IMR-90 (cell line): ENCODE data around the gene GPSM1. TPM values are rescaled to one million over a fixed set of nuclear protein-coding genes. Genes with fewer than 3 reads are reported as not detected.

Experiments used
- ATAC-seq: fragments of 200-7000 bp; cut with Tn5 transposase; 2 replicates; pipeline ENCODE4 v1.9.1; 2020; ENCODE audit warnings: low read depth, mild to moderate bottlenecking, moderate library complexity
- BruUV-seq: library from RNA; stranded (reverse); fragments of 400-500 nt; replicated peaks from 2 replicates; lab custom pipeline; 2021; lab: Mats Ljungman, UMichigan
- CTCF ChIA-PET: fragments of 300-600 bp; formaldehyde crosslinking; extraction: SDS; loops from one replicate; lab custom pipeline; 2021; ENCODE audit warnings: antibody characterized with exemption; lab: Yijun Ruan, JAX
- POLR2A ChIA-PET: fragments of 300-600 bp; sonication (Branson Sonifier 250); formaldehyde crosslinking; loops from one replicate; lab custom pipeline; 2022; ENCODE audit warnings: antibody characterized with exemption; ENCODE audit not compliant: unreplicated experiment; lab: Charles Lee
- DNase-seq: peaks from one replicate; pipeline ENCODE4 v3.0.0; 2013
- H2AFZ ChIP-seq: replicated peaks from 2 replicates; pipeline ENCODE3; 2013; ENCODE audit warnings: low read length, mild to moderate bottlenecking; ENCODE audit not compliant: poor library complexity
- H2AK5ac ChIP-seq: 2 replicates; pipeline ENCODE4 v1.6.1; 2013; ENCODE audit warnings: low read depth, low read length, inconsistent platforms
- H2AK9ac ChIP-seq: replicated peaks from 2 replicates; pipeline ENCODE3; 2013; ENCODE audit warnings: mild to moderate bottlenecking, low read depth, low read length, moderate library complexity; ENCODE audit not compliant: poor library complexity
- H2BK120ac ChIP-seq: 2 replicates; pipeline ENCODE4 v1.6.1; 2013; ENCODE audit warnings: low read depth, low read length, inconsistent platforms
- H2BK15ac ChIP-seq: 3 replicates; pipeline ENCODE4 v1.6.1; 2013; ENCODE audit warnings: low read depth, low read length, inconsistent platforms
- H2BK20ac ChIP-seq: 2 replicates; pipeline ENCODE4 v1.6.1; 2013; ENCODE audit warnings: low read depth, mild to moderate bottlenecking, inconsistent platforms, low read length, moderate library complexity
- H2BK5ac ChIP-seq: 2 replicates; pipeline ENCODE4 v1.6.1; 2013; ENCODE audit warnings: mild to moderate bottlenecking, low read depth, low read length, inconsistent platforms; ENCODE audit not compliant: poor library complexity, severe bottlenecking
- H3K14ac ChIP-seq: replicated peaks from 2 replicates; pipeline ENCODE4 v1.6.1; 2013; ENCODE audit warnings: low read depth, low read length, inconsistent platforms
- H3K18ac ChIP-seq: 2 replicates; pipeline ENCODE4 v1.6.1; 2013; ENCODE audit warnings: low read depth, low read length, control low read depth
- H3K23ac ChIP-seq: 2 replicates; pipeline ENCODE4 v1.6.1; 2013; ENCODE audit warnings: low read depth, low read length, inconsistent platforms
- H3K27ac ChIP-seq: 2 replicates; pipeline ENCODE4 v1.5.1; 2013; ENCODE audit warnings: mild to moderate bottlenecking, control low read depth, low read length; ENCODE audit not compliant: insufficient read depth
- H3K27me3 ChIP-seq: 2 replicates; pipeline ENCODE4 v1.6.1; 2013; ENCODE audit warnings: low read length; ENCODE audit not compliant: control insufficient read depth, insufficient read depth
- H3K36me3 ChIP-seq: 2 replicates; pipeline ENCODE4 v1.6.1; 2013; ENCODE audit warnings: low read length, mixed read lengths; ENCODE audit not compliant: control insufficient read depth, insufficient read depth
- H3K4ac ChIP-seq: 2 replicates; pipeline ENCODE4 v1.6.1; 2013; ENCODE audit warnings: low read depth, low read length, inconsistent platforms
- H3K4me1 ChIP-seq: 2 replicates; pipeline ENCODE4 v1.6.1; 2013; ENCODE audit warnings: low read length, mixed read lengths; ENCODE audit not compliant: control insufficient read depth, insufficient read depth
- H3K4me2 ChIP-seq: 2 replicates; pipeline ENCODE4 v1.6.1; 2013; ENCODE audit warnings: low read depth, mild to moderate bottlenecking, control low read depth, low read length, moderate library complexity
- H3K4me3 ChIP-seq: 2 replicates; pipeline ENCODE4 v1.5.1; 2013; ENCODE audit warnings: low read depth, mild to moderate bottlenecking, control low read depth, low read length, moderate library complexity; ENCODE audit not compliant: insufficient read depth
- H3K56ac ChIP-seq: 2 replicates; pipeline ENCODE4 v1.6.1; 2013; ENCODE audit warnings: low read length, inconsistent platforms; ENCODE audit not compliant: insufficient read depth; ENCODE audit errors: extremely low read depth
- H3K79me1 ChIP-seq, 2 experiments: 2 replicates each; pipeline ENCODE4 v1.6.1; 2013; ENCODE audit warnings: low read length in 2 of 2, inconsistent platforms in 1 of 2, low read depth in 1 of 2
- H3K9ac ChIP-seq: 2 replicates; pipeline ENCODE4 v1.6.1; 2013; ENCODE audit warnings: low read depth, low read length, control low read depth
- H3K9me1 ChIP-seq: 2 replicates; pipeline ENCODE4 v1.6.1; 2013; ENCODE audit warnings: low read length, inconsistent platforms; ENCODE audit not compliant: insufficient read depth
- H3K9me3 ChIP-seq: 2 replicates; pipeline ENCODE4 v1.6.1; 2013; ENCODE audit warnings: low read length; ENCODE audit not compliant: control insufficient read depth, insufficient read depth
- H4K20me1 ChIP-seq: 2 replicates; pipeline ENCODE4 v1.6.1; 2013; ENCODE audit warnings: low read length, inconsistent platforms; ENCODE audit not compliant: insufficient read depth
- H4K5ac ChIP-seq: 2 replicates; pipeline ENCODE4 v1.6.1; 2013; ENCODE audit warnings: mild to moderate bottlenecking, low read depth, low read length, control low read depth
- H4K8ac ChIP-seq, 2 experiments: 2 replicates each; pipeline ENCODE4 v1.6.1; 2013; ENCODE audit warnings: low read depth in 2 of 2, low read length in 2 of 2, control low read depth in 1 of 2, inconsistent platforms in 1 of 2
- H4K91ac ChIP-seq: 2 replicates; pipeline ENCODE4 v1.6.1; 2013; ENCODE audit warnings: low read depth, low read length, inconsistent platforms; ENCODE audit not compliant: insufficient read depth
- BHLHE40 ChIP-seq: fragments of 150-350 bp; IDR thresholded peaks from 2 replicates; pipeline ENCODE4 v1.6.1; 2016; ENCODE audit warnings: mild to moderate bottlenecking, low read depth, low read length
- CEBPB ChIP-seq: IDR thresholded peaks from 2 replicates; pipeline ENCODE4 v1.6.1; 2012; ENCODE audit warnings: low read depth, low read length, improper control_type of control experiment
- CHD1 ChIP-seq: IDR thresholded peaks from 2 replicates; pipeline ENCODE4 v1.6.1; 2012; ENCODE audit warnings: low read depth, low read length, improper control_type of control experiment
- FOS ChIP-seq: fragments of 150-350 bp; IDR thresholded peaks from 2 replicates; pipeline ENCODE4 v1.6.1; 2016; ENCODE audit warnings: low read depth, low read length
- MAFK ChIP-seq: IDR thresholded peaks from 2 replicates; pipeline ENCODE4 v1.6.1; 2012; ENCODE audit warnings: low read depth, low read length, improper control_type of control experiment
- MAZ ChIP-seq: IDR thresholded peaks from 2 replicates; pipeline ENCODE4 v1.6.1; 2012; ENCODE audit warnings: low read depth, mild to moderate bottlenecking, low read length, improper control_type of control experiment, moderate library complexity, borderline replicate concordance
- MXI1 ChIP-seq: IDR thresholded peaks from 2 replicates; pipeline ENCODE4 v1.6.1; 2012; ENCODE audit warnings: low read depth, mild to moderate bottlenecking, low read length, moderate library complexity, borderline replicate concordance
- NFE2L2 ChIP-seq: fragments of 150-350 bp; IDR thresholded peaks from 2 replicates; pipeline ENCODE4 v1.6.1; 2016; ENCODE audit warnings: low read depth, mild to moderate bottlenecking, low read length
- POLR2A ChIP-seq: IDR thresholded peaks from 2 replicates; pipeline ENCODE4 v1.6.1; 2012; ENCODE audit warnings: mild to moderate bottlenecking, low read depth, low read length
- USF2 ChIP-seq: fragments of 150-350 bp; IDR thresholded peaks from 2 replicates; pipeline ENCODE4 v1.6.1; 2017; ENCODE audit warnings: mild to moderate bottlenecking, antibody characterized with exemption, low read length, low read depth
- WGBS, 2 experiments: methylation state at CpG; one replicate each; pipeline versions ENCODE4 v1.1.5 to v1.1.7; 2013; ENCODE audit warnings: missing lambda C conversion rate in 2 of 2; ENCODE audit not compliant: insufficient read length in 1 of 2; ENCODE audit errors: extremely low coverage in 2 of 2; 5-methylcytosine and 5-hydroxymethylcytosine counted together
- dilution Hi-C: fragments of 300-500 bp; cut with HindIII; formaldehyde crosslinking; loops from one replicate; pipeline ENCODE4 v1.14.3; 2018; ENCODE audit warnings: low sequenced_read_pairs; ENCODE audit not compliant: unreplicated experiment
- in situ Hi-C: fragments of 300-500 bp; cut with MboI; formaldehyde crosslinking; loops from 3 replicates; pipeline ENCODE4 v1.14.3; 2019; ENCODE audit warnings: low sequenced_read_pairs, inconsistent platforms, mixed read lengths
- intact Hi-C: fragments of 100-400 bp; cut with micrococcal nuclease; formaldehyde crosslinking; loops from 2 replicates; pipeline ENCODE4 v1.10.0; 2022
- polyA plus RNA-seq, 3 experiments: library from polyadenylated mRNA; depleted of rRNA; stranded (reverse); fragments of >200 nt; gene quantifications; 2 replicates each; pipeline ENCODE4 v1.2.3, GENCODE V29; 2012; ENCODE audit warnings: low replicate concordance in 1 of 3
- total RNA-seq: library from RNA; depleted of rRNA; stranded (reverse); fragments of >200 nt; gene quantifications from 2 replicates; pipeline ENCODE4 v1.2.3, GENCODE V29; 2012
- TF ChIP-seq, protein P1 (sequence below): conservative IDR thresholded peaks from 2 replicates; pipeline ENCODE4 v1.5.1; 2012; ENCODE audit warnings: mild to moderate bottlenecking, low read depth, low read length, improper control_type of control experiment

The GPSM1 gene
- total and polyA plus RNA-seq, 2 of the 4 experiments (the other 2 are of a cell fraction) = 28.7 to 71.2 TPM

DNA sequence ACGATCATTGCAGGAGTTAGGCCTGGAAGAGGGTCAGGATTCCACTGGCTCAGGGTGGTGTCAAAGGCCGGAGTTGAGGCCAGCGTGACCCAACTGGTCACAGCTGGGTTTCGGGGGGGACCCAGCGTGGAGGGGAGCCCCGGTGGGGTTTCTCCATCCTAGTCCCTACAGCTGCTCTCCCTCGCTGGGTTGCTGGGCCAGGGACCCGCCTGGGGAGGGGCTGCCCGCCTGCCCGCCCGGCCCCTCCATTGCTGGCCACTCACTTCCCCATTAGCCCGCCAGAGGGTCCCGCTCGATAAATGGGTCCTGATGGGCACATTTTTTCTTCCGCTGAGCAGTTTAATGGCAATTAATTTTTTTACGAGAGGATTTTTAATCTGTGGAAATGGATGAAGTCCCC, 32.3 kb upstream of the GPSM1 start:
- Histone ChIP-seq H3K9me1 (no peaks in the 10 kb centered on the region), H2BK20ac (no peak overlapping the region), H3K36me3 (no peaks in the 10 kb centered on the region), H2BK5ac (no peak overlapping the region), H3K27ac (no peak overlapping the region), H3K23ac (no peak overlapping the region), H3K18ac (no peak overlapping the region), H4K91ac (no peak overlapping the region), H3K4me2 (no peak overlapping the region), H3K79me1 (no peaks in the 10 kb centered on the region), H2AFZ (no peak overlapping the region), H3K27me3 (peaks cover 42% of the 10 kb centered on the region), H4K5ac (no peak overlapping the region), H2AK9ac (no peak overlapping the region), H3K14ac (no peak overlapping the region), H2BK120ac (no peak overlapping the region), H4K20me1 (no peaks in the 10 kb centered on the region), H4K8ac (no peak overlapping the region), H3K4me1 (no peaks in the 10 kb centered on the region), H3K56ac (no peak overlapping the region), H3K4me3 (no peak overlapping the region), H2AK5ac (no peak overlapping the region), H3K9ac (no peak overlapping the region), H3K9me3 (no peaks in the 10 kb centered on the region; the same call in 1 of the 2 replicates), H3K4ac (no peak overlapping the region), H2BK15ac (no peak overlapping the region)
- CTCF ChIA-PET = no interaction called here
- no peak for DNase-seq
- no peak for ATAC-seq
- no TSS peak for BruUV-seq
- in situ Hi-C loops (no loop called here), dilution Hi-C loops (no loop called here), intact Hi-C loops (no loop called here)
- 100% methylated on average over 2 of the region's 16 CpGs; no CpG with 5 or more reads in 1 of the 2 experiments for WGBS, 2 experiments
- TF ChIP-seq MAFK (no peak), POLR2A (no peak), MXI1 (no peak), BHLHE40 (no peak), CHD1 (no peak), MAZ (no peak), FOS (no peak), NFE2L2 (no peak), CEBPB (no peak), USF2 (no peak)
- TF ChIP-seq, protein P1, sequence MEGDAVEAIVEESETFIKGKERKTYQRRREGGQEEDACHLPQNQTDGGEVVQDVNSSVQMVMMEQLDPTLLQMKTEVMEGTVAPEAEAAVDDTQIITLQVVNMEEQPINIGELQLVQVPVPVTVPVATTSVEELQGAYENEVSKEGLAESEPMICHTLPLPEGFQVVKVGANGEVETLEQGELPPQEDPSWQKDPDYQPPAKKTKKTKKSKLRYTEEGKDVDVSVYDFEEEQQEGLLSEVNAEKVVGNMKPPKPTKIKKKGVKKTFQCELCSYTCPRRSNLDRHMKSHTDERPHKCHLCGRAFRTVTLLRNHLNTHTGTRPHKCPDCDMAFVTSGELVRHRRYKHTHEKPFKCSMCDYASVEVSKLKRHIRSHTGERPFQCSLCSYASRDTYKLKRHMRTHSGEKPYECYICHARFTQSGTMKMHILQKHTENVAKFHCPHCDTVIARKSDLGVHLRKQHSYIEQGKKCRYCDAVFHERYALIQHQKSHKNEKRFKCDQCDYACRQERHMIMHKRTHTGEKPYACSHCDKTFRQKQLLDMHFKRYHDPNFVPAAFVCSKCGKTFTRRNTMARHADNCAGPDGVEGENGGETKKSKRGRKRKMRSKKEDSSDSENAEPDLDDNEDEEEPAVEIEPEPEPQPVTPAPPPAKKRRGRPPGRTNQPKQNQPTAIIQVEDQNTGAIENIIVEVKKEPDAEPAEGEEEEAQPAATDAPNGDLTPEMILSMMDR = no peak
- POLR2A ChIA-PET = no interaction called here
